HG03565 (cell line): Measurements from ENCODE around the gene GTPBP6.

Source experiments
- ATAC-seq: cut with Tn5 transposase; IDR thresholded peaks from one replicate; pipeline ENCODE4 v1.9.1; 2021; ENCODE audit warnings: mild to moderate bottlenecking, moderate library complexity; ENCODE audit not compliant: unreplicated experiment

Gene GTPBP6

GRCh38 chrX:318739-319578 is at the start of gene GTPBP6:
TSS of gene GTPBP6 (minus strand) at chrX:318796. CDS start at chrX:318787, 9 bp downstream.
- ATAC-seq = peak; percentile 86

- no peak for ATAC-seq
These were observed 49.3 kb upstream of the GTPBP6 start for GRCh38 chrX:367866-368265.

GRCh38 chrX:367349-367748 is 48.8 kb upstream of the GTPBP6 start:
- no peak for ATAC-seq

GRCh38 chrX:363621-364375 is 45.2 kb upstream of the GTPBP6 start:
- ATAC-seq = no peak

GRCh38 chrX:362937-363620 is 44.5 kb upstream of the GTPBP6 start:
- no peak for ATAC-seq

- no peak for ATAC-seq
These were observed 43.8 kb upstream of the GTPBP6 start for GRCh38 chrX:362351-362750.

- no peak for ATAC-seq
These were observed 42.9 kb upstream of the GTPBP6 start for GRCh38 chrX:361231-362145.

GRCh38 chrX:360496-361150 is 42.0 kb upstream of the GTPBP6 start:
- ATAC-seq = no peak

GRCh38 chrX:358651-359143 is 40.1 kb upstream of the GTPBP6 start:
- no peak for ATAC-seq

GRCh38 chrX:357693-358471 is 39.3 kb upstream of the GTPBP6 start:
- no peak for ATAC-seq

- no peak for ATAC-seq
These were observed 38.6 kb upstream of the GTPBP6 start for GRCh38 chrX:357035-357692.

- no peak for ATAC-seq
These were observed 37.9 kb upstream of the GTPBP6 start for GRCh38 chrX:356385-357034.

- ATAC-seq = no peak
These were observed 36.9 kb upstream of the GTPBP6 start for GRCh38 chrX:355329-356050.

- ATAC-seq = no peak
These were observed 35.3 kb upstream of the GTPBP6 start for GRCh38 chrX:353566-354535.

GRCh38 chrX:352582-353314 is 34.2 kb upstream of the GTPBP6 start:
- ATAC-seq = no peak

GRCh38 chrX:352181-352580 is 33.6 kb upstream of the GTPBP6 start:
- ATAC-seq = no peak
